ENCODE results near the gene U2SURP.

Gene U2SURP

GRCh38 chr3:143004823-143005222 lies 3.5 kb downstream of the U2SURP start:
- TF ChIP-seq CTCF (IDR thresholded peaks at IDR 0.05) = no peak

- no peak for TF ChIP-seq CTCF (IDR thresholded peaks at IDR 0.05)
Measured at GRCh38 chr3:143010024-143010423, 8.7 kb downstream of the U2SURP start.

GRCh38 chr3:143011705-143012104 lies 10.3 kb downstream of the U2SURP start:
- no peak for TF ChIP-seq CTCF (IDR thresholded peaks at IDR 0.05)

- no peak for TF ChIP-seq CTCF (IDR thresholded peaks at IDR 0.05)
Measured at GRCh38 chr3:143014921-143015320, 13.6 kb downstream of the U2SURP start.

GRCh38 chr3:143016321-143016972 lies 15.1 kb downstream of the U2SURP start:
- TF ChIP-seq CTCF (IDR thresholded peaks at IDR 0.05) = peak; percentile 69

GRCh38 chr3:143024351-143024960 lies 23.1 kb downstream of the U2SURP start:
- TF ChIP-seq CTCF (IDR thresholded peaks at IDR 0.05) = no peak

- no peak for TF ChIP-seq CTCF (IDR thresholded peaks at IDR 0.05)
Measured at GRCh38 chr3:143031327-143031726, 30.0 kb downstream of the U2SURP start.

Measured in LNCAP (cell line).